NCI-H2107 treated with DMSO at 0.1 percent for 48 hours (cell line): ENCODE measurements around the gene POU5F1.

Experiments
- DNase-seq: peaks from one replicate; lab custom pipeline; 2025; ENCODE audit not compliant: unreplicated experiment; lab: John Stamatoyannopoulos, UW

Gene POU5F1

GRCh38 chr6:31116661-31117385 lies 53.7 kb downstream of the POU5F1 start:
- no peak for DNase-seq

- no peak for DNase-seq
These were observed 54.4 kb downstream of the POU5F1 start for GRCh38 chr6:31115941-31116560.

DNA sequence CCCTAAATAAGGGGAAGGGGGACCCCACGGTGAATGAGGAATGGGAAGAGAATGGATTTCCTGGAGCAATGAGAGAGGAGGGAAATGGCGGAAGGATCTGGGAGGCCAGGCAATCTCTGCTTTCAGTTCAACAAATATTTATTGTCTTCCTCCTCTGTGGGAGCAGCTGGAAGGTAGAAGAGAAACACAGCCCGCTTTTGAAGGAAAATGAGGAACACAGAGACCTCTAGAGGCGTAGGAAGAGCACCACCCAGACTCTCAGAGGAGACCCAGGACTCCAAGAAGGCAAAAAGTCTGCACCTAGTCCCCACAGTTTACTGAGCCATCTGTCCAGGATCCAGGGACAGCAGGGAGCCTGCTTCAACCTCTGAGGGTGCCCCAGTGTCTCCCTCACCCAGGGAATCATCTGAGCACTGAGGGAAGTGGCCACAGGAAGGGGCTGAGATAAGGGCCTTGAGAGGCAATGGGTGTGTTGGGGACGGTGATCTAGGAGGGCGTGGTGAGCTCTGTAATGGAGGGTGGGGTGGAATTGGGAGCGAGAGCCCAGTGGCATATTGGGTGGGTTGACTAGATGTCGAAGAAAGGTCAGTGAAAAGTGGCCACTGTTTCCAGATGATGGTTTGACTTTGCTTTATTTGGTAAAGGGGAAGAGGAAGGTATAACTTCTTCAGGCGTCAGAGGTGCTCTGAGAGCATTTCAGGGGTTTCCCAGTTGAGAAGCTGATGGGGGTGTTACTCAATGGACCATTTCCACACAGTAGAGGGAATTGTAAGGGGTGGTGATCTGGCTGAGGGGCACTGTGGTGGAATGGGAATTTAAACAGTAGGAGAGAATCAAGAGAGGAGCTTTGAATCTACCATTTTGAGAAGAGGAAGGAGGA lies 55.3 kb downstream of the POU5F1 start:
- DNase-seq = no peak

GRCh38 chr6:31114541-31114878 lies 56.0 kb downstream of the POU5F1 start, which contains the start of gene PSORS1C1:
TSS of gene PSORS1C1 (plus strand) at chr6:31114800. CDS start at chr6:31129633, 14,833 bp downstream.
- no peak for DNase-seq
